Spleen (tissue), 11 donors: ENCODE data around the gene EIF4G1. TPM values are rescaled to one million over a fixed set of nuclear protein-coding genes. Genes with fewer than 3 reads are reported as not detected.

Experiments
- DNase-seq: peaks from one replicate; pipeline ENCODE4 v3.0.0-alpha.2; 2020
- H3K27ac ChIP-seq, 8 donors: fragments of 200-600 bp; sonication (generic) in 7 of 8; 1 replicate in 4 of 8; 2 replicates in 4 of 8; pipeline versions ENCODE4 v1.5.0 to v1.8.0; 2016 to 2021; ENCODE audit warnings: inconsistent platforms in 4 of 8, mild to moderate bottlenecking in 4 of 8, moderate library complexity in 1 of 8
- H3K27me3 ChIP-seq, 7 donors: fragments of 200-600 bp; sonication (generic) in 6 of 7; replicated peaks in 1 of 7; 1 replicate in 4 of 7; 2 replicates in 3 of 7; pipeline versions ENCODE4 v1.5.0 to v1.8.0; 2016 to 2021; ENCODE audit warnings: inconsistent platforms in 3 of 7, mild to moderate bottlenecking in 1 of 7
- H3K36me3 ChIP-seq, 6 donors: fragments of 200-600 bp; sonication (generic) in 5 of 6; 1 replicate in 4 of 6; 2 replicates in 2 of 6; pipeline versions ENCODE4 v1.5.0 to v1.8.0; 2016 to 2021; ENCODE audit warnings: inconsistent platforms in 2 of 6
- H3K4me1 ChIP-seq, 6 donors: fragments of 200-600 bp; sonication (generic) in 5 of 6; 1 replicate in 3 of 6; 2 replicates in 3 of 6; pipeline versions ENCODE4 v1.5.0 to v1.8.0; 2016 to 2021; ENCODE audit warnings: inconsistent platforms in 3 of 6
- H3K4me3 ChIP-seq, 8 donors: fragments of 200-600 bp; sonication (generic) in 7 of 8; 1 replicate in 4 of 8; 2 replicates in 4 of 8; pipeline versions ENCODE4 v1.5.0 to v1.8.0; 2016 to 2021; ENCODE audit warnings: inconsistent platforms in 4 of 8, mild to moderate bottlenecking in 4 of 8, moderate library complexity in 2 of 8
- H3K9me3 ChIP-seq, 8 donors: fragments of 200-600 bp; sonication (generic) in 7 of 8; 1 replicate in 4 of 8; 2 replicates in 4 of 8; pipeline versions ENCODE4 v1.5.0 to v1.8.0; 2016 to 2021; ENCODE audit warnings: inconsistent platforms in 4 of 8
- POLR2A ChIP-seq, 3 donors: fragments of 450-650 bp; IDR thresholded peaks; one replicate each; pipeline ENCODE4 v1.5.1; 2017; ENCODE audit warnings: antibody characterized with exemption in 3 of 3, mild to moderate bottlenecking in 1 of 3
- POLR2AphosphoS5 ChIP-seq, 3 donors: sonication (generic); formaldehyde crosslinking; IDR thresholded peaks; one replicate each; pipeline ENCODE4 v1.5.1; 2017; ENCODE audit warnings: antibody characterized with exemption in 3 of 3
- WGBS, 5 donors: extraction: QIAGEN DNeasy Blood & Tissue Kit in 3 of 5; methylation state at CpG; one replicate each; pipeline versions ENCODE4 v1.1.5 to v1.1.7; 2013 to 2018; 5-methylcytosine and 5-hydroxymethylcytosine counted together
- intact Hi-C: fragments of 100-400 bp; cut with DNase I; formaldehyde crosslinking; loops from one replicate; pipeline ENCODE4 v1.15.0; 2023; ENCODE audit warnings: low total_unique reads
- polyA plus RNA-seq, 3 donors: library from polyadenylated mRNA; stranded (reverse); fragments of 200-250 nt; gene quantifications; one replicate each; pipeline ENCODE4 v1.2.1, GENCODE V29; 2013
- total RNA-seq, 7 donors: library from RNA; depleted of rRNA in 3 of 7; stranded (reverse); fragments of >200 nt in 3 of 7; fragmentation: NEBNext Ultra II Directional in 4 of 7; extraction: Animal tissue kit (Norgen Biotek cat#: 25700) in 4 of 7; gene quantifications; one replicate each; pipeline versions ENCODE4 v1.1.0 to v1.2.1, GENCODE V29; 2016 to 2021
- TF ChIP-seq, protein P1 (sequence below), 11 experiments: fragments of 200-600 bp in 7 of 11; fragments of 450-650 bp in 4 of 11; sonication (generic) in 4 of 11; IDR thresholded peaks in 8 of 11; conservative IDR thresholded peaks in 3 of 11; 1 replicate in 7 of 11; 2 replicates in 4 of 11; pipeline versions ENCODE4 v1.4.0 to v1.8.0; 2016 to 2021; ENCODE audit warnings: antibody characterized with exemption in 11 of 11, inconsistent platforms in 4 of 11, mild to moderate bottlenecking in 1 of 11
- donor health status: healthy with polysubstance abuse.
- donor health status: DM: no; HTN: no; CAD: no; lungs with moderate emphysema.
- donor health status: DM: no; HTN: no; CAD: no.
- donor health status: Bipolar disorder and iron deficiency.
- donor health status: healthy.
- donor health status: DM: no; HTN: no; CAD: no.
- donor health status: DM: yes; HTN: yes; CAD: no.

Gene EIF4G1
- total and polyA plus RNA-seq, 10 donors: 83.4 to 294 (median 230) TPM

- H3K4me3 ChIP-seq: no peak overlapping the region
- peaks cover 0 to 24% (median 3%) of the 10 kb centered on the region in 7 donors for H3K27me3 ChIP-seq
- WGBS, 5 donors: 76 to 96% (median 86%) methylated on average over 5 to 6 of the region's 6 CpGs
- DNase-seq: no peak
- intact Hi-C loops: loop anchor here (5.0 kb wide), 1 partner anchor 169 kb away; no protein-coding TSS in a partner anchor
- no peaks in the 10 kb centered on the region for H3K9me3 ChIP-seq
- peaks cover 6 to 49% (median 18%) of the 10 kb centered on the region in 6 donors for H3K4me1 ChIP-seq
- H3K27ac ChIP-seq: no peak overlapping the region
- peaks cover 0 to 24% (median 7%) of the 10 kb centered on the region in 6 donors for H3K36me3 ChIP-seq
- TF ChIP-seq POLR2A (IDR thresholded peaks at IDR 0.05) (no peak), POLR2AphosphoS5 (IDR thresholded peaks at IDR 0.05) (no peak)
- TF ChIP-seq, protein P1, sequence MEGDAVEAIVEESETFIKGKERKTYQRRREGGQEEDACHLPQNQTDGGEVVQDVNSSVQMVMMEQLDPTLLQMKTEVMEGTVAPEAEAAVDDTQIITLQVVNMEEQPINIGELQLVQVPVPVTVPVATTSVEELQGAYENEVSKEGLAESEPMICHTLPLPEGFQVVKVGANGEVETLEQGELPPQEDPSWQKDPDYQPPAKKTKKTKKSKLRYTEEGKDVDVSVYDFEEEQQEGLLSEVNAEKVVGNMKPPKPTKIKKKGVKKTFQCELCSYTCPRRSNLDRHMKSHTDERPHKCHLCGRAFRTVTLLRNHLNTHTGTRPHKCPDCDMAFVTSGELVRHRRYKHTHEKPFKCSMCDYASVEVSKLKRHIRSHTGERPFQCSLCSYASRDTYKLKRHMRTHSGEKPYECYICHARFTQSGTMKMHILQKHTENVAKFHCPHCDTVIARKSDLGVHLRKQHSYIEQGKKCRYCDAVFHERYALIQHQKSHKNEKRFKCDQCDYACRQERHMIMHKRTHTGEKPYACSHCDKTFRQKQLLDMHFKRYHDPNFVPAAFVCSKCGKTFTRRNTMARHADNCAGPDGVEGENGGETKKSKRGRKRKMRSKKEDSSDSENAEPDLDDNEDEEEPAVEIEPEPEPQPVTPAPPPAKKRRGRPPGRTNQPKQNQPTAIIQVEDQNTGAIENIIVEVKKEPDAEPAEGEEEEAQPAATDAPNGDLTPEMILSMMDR (IDR thresholded peaks at IDR 0.05 in 8 of 11, conservative IDR thresholded peaks at IDR 0.05 in 3 of 11): no peak
Observed at GRCh38 chr3:184373422-184373821, 59.0 kb downstream of the EIF4G1 start.

DNA sequence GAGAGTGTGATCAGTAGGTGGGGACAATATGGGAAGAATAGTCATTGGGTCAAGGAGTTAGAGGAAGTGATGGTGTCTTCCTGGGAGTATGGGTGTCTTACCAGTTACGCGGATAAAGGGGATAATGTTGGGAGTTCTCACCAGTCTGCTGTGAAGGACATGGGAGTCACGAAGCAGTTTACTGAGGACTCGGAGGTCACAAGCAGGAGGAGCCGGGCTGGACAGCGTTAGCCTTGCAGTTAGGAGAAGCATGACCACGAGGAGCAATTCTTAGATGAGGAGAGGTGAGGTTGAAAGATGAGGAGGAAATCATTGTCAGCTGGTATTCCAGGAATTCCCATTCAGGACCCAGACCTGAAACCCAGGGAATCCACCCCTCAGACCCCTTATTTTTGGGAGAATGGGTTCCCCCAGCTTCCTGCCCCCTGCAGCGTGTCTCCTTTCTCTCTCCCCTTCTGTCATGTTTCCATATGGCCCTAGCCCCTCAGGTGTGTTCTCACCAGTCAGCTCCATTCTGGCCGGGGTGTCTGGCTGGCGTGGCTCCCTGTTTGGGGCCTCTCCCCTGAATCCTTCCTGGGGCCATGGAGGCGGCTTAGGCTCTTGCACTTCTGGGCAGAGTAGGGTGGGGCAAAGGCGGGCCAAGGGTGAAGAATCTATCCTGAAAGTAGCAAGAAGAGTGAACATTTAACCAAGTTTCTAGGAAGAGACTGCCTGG, 61.5 kb downstream of the EIF4G1 start:
- H3K36me3 ChIP-seq: no peaks in the 10 kb centered on the region
- no peaks in the 10 kb centered on the region for H3K9me3 ChIP-seq
- H3K4me1 ChIP-seq: peaks cover 6 to 54% (median 21%) of the 10 kb centered on the region in 6 donors
- DNase-seq: peak; percentile 53
- H3K27ac ChIP-seq: no peak overlapping the region
- peaks cover 0 to 49% (median 22%) of the 10 kb centered on the region in 7 donors for H3K27me3 ChIP-seq
- TF ChIP-seq POLR2AphosphoS5 (IDR thresholded peaks at IDR 0.05): no peak
- TF ChIP-seq POLR2A (IDR thresholded peaks at IDR 0.05): no peak
- TF ChIP-seq, protein P1 (IDR thresholded peaks at IDR 0.05 in 8 of 11, conservative IDR thresholded peaks at IDR 0.05 in 3 of 11): no peak
- no peak overlapping the region for H3K4me3 ChIP-seq
- WGBS, 5 donors: 88 to 93% (median 89%) methylated on average over 12 of the region's 12 CpGs
- intact Hi-C loops: no loop called here

DNA sequence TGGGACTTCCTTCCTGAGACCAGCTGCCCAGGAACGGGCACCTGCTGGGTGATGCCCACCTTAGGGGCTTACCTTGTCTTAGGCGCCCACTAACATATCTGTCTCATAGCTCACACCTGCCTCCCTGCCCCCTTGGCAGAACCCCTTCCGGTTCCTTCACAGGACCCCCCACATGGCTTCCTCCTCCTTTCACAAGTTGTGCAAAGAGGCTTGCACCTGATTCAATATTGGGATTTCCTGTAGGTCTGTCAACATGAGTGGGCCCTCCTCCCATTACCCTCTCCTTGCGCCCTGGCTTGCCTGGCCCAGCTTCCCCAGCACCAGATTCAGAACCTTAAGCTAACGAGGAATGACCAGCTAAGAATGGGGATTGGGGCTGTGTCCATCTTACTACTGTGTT, 63.0 kb downstream of the EIF4G1 start:
- intact Hi-C loops: no loop called here
- Histone ChIP-seq H3K9me3 (no peaks in the 10 kb centered on the region), H3K36me3 (no peaks in the 10 kb centered on the region), H3K4me1 (peaks cover 7 to 53% (median 20%) of the 10 kb centered on the region in 6 donors), H3K27me3 (peaks cover 0 to 64% (median 36%) of the 10 kb centered on the region in 7 donors), H3K27ac (peak overlapping the region in 5 of 8 donors; percentile 8 to 79 (median 72)), H3K4me3 (no peak overlapping the region)
- TF ChIP-seq POLR2AphosphoS5 (IDR thresholded peaks at IDR 0.05) (no peak), POLR2A (IDR thresholded peaks at IDR 0.05) (no peak)
- TF ChIP-seq, protein P1 (IDR thresholded peaks at IDR 0.05 in 8 of 11, conservative IDR thresholded peaks at IDR 0.05 in 3 of 11): no peak
- no peak for DNase-seq
- WGBS, 5 donors: 48 to 59% (median 52%) methylated on average over 5 of the region's 5 CpGs

- H3K36me3 ChIP-seq: no peaks in the 10 kb centered on the region
- peaks cover 0 to 70% (median 36%) of the 10 kb centered on the region in 7 donors for H3K27me3 ChIP-seq
- WGBS, 5 donors: 64 to 75% (median 71%) methylated on average over 7 of the region's 7 CpGs
- H3K4me3 ChIP-seq: no peak within 1 kb of the TSS
- DNase-seq: no peak
- H3K9me3 ChIP-seq: no peaks in the 10 kb centered on the region
- H3K27ac ChIP-seq: peak within 1 kb of the TSS; percentile 19 to 79 (median 59)
- intact Hi-C loops: no loop called here
- TF ChIP-seq POLR2AphosphoS5 (IDR thresholded peaks at IDR 0.05): peak in 1 of 3 donors; percentile 27
- TF ChIP-seq POLR2A (IDR thresholded peaks at IDR 0.05): no peak
- TF ChIP-seq, protein P1 (IDR thresholded peaks at IDR 0.05 in 8 of 11, conservative IDR thresholded peaks at IDR 0.05 in 3 of 11): no peak
- peaks cover 7 to 48% (median 18%) of the 10 kb centered on the region in 6 donors for H3K4me1 ChIP-seq
Observed at GRCh38 chr3:184377882-184378445, 63.6 kb downstream of the EIF4G1 start, which contains the start of gene THPO. THPO (minus strand) TSS chr3:184378207; CDS start chr3:184376259, 1,948 bp downstream.
